HEK293 (cell line): ENCODE measurements around the gene FGF16.

Source experiments
- CTCF ChIA-PET: fragments of 350-600 bp; formaldehyde crosslinking; extraction: SDS; loops from one replicate; lab custom pipeline; 2021; ENCODE audit warnings: antibody characterized with exemption; lab: Yijun Ruan, JAX
- POLR2A ChIA-PET: fragments of 300-600 bp; formaldehyde crosslinking; extraction: SDS; loops from one replicate; lab custom pipeline; 2020; ENCODE audit warnings: antibody characterized with exemption, inconsistent platforms; lab: Yijun Ruan, JAX
- H3K27ac ChIP-seq: fragments of 200-500 bp; sonication (Bioruptor generic); 2 replicates; pipeline ENCODE4 v1.5.1; 2014; ENCODE audit warnings: low read depth, low read length, control low read depth, inconsistent platforms; ENCODE audit errors: extremely low read depth
- H3K36me3 ChIP-seq, 2 experiments: fragments of 200-500 bp in 1 of 2; sonication (Bioruptor generic) in 1 of 2; 1 replicate in 1 of 2; 2 replicates in 1 of 2; pipeline ENCODE4 v1.5.1; 2014 to 2017; ENCODE audit warnings: inconsistent platforms in 2 of 2, low read length in 2 of 2; ENCODE audit not compliant: control insufficient read depth in 2 of 2, insufficient read depth in 1 of 2
- H3K4me1 ChIP-seq: fragments of 200-500 bp; sonication (Bioruptor generic); 2 replicates; pipeline ENCODE4 v1.5.1; 2014; ENCODE audit warnings: mild to moderate bottlenecking, low read length, inconsistent platforms; ENCODE audit not compliant: control insufficient read depth, insufficient read depth
- H3K4me3 ChIP-seq: 2 replicates; pipeline ENCODE4 v1.5.1; 2011; ENCODE audit warnings: low read depth, mild to moderate bottlenecking, control low read depth, low read length, moderate library complexity
- H3K9me3 ChIP-seq: fragments of 200-500 bp; sonication (Bioruptor generic); 2 replicates; pipeline ENCODE4 v1.5.1; 2014; ENCODE audit warnings: low read depth, low read length, inconsistent platforms; ENCODE audit not compliant: control insufficient read depth, insufficient read depth
- GLI2 ChIP-seq: fragments of 450-650 bp; formaldehyde crosslinking; IDR thresholded peaks from 2 replicates; pipeline ENCODE4; 2017; ENCODE audit warnings: missing biosample characterization, missing genetic modification characterization, low read depth, borderline replicate concordance
- GLIS1 ChIP-seq: fragments of 450-650 bp; formaldehyde crosslinking; IDR thresholded peaks from 2 replicates; pipeline ENCODE4 v1.5.1; 2016; ENCODE audit warnings: missing biosample characterization, missing genetic modification characterization
- HOXD13 ChIP-seq: sonication (generic); formaldehyde crosslinking; IDR thresholded peaks from 2 replicates; pipeline ENCODE4 v1.8.0; 2022; ENCODE audit warnings: missing genetic modification reagents, borderline replicate concordance
- KLF10 ChIP-seq: fragments of 450-650 bp; IDR thresholded peaks from 2 replicates; pipeline ENCODE4 v1.5.1; 2018; ENCODE audit warnings: missing biosample characterization, mild to moderate bottlenecking, missing genetic modification characterization
- SALL2 ChIP-seq: fragments of 450-650 bp; formaldehyde crosslinking; IDR thresholded peaks from 2 replicates; pipeline ENCODE4 v1.5.0; 2017; ENCODE audit warnings: missing biosample characterization, mild to moderate bottlenecking, missing genetic modification characterization, borderline replicate concordance
- SETDB1 ChIP-seq: IDR thresholded peaks from one replicate; pipeline ENCODE4 v1.6.1; 2017; ENCODE audit warnings: mild to moderate bottlenecking, low read length, moderate library complexity, mixed read lengths; ENCODE audit not compliant: insufficient read length
- ZNF184 ChIP-seq: fragments of 450-650 bp; IDR thresholded peaks from 2 replicates; pipeline ENCODE4 v1.5.1; 2018; ENCODE audit warnings: missing biosample characterization, mild to moderate bottlenecking, missing genetic modification characterization
- ZNF202 ChIP-seq: fragments of 450-650 bp; formaldehyde crosslinking; IDR thresholded peaks from 2 replicates; pipeline ENCODE4 v1.5.1; 2016; ENCODE audit warnings: missing biosample characterization, missing genetic modification characterization, borderline replicate concordance
- ZNF23 ChIP-seq: fragments of 450-650 bp; formaldehyde crosslinking; IDR thresholded peaks from 2 replicates; pipeline ENCODE4 v1.5.1; 2016; ENCODE audit warnings: missing biosample characterization, missing genetic modification characterization, borderline replicate concordance
- ZNF416 ChIP-seq: fragments of 450-650 bp; formaldehyde crosslinking; IDR thresholded peaks from 2 replicates; pipeline ENCODE4 v1.5.1; 2016; ENCODE audit warnings: missing biosample characterization, missing genetic modification characterization
- ZNF514 ChIP-seq: fragments of 450-650 bp; formaldehyde crosslinking; IDR thresholded peaks from 2 replicates; pipeline ENCODE4 v1.5.1; 2016; ENCODE audit warnings: missing biosample characterization, missing genetic modification characterization
- ZNF549 ChIP-seq: fragments of 450-650 bp; IDR thresholded peaks from 2 replicates; pipeline ENCODE4 v1.5.1; 2018; ENCODE audit warnings: missing biosample characterization, missing genetic modification characterization, mild to moderate bottlenecking, inconsistent platforms, moderate library complexity
- ZNF76 ChIP-seq: fragments of 450-650 bp; formaldehyde crosslinking; IDR thresholded peaks from 2 replicates; pipeline ENCODE4; 2016; ENCODE audit warnings: low read depth, missing biosample characterization, missing genetic modification characterization, borderline replicate concordance
- ZNF777 ChIP-seq: fragments of 450-650 bp; formaldehyde crosslinking; IDR thresholded peaks from 2 replicates; pipeline ENCODE4 v1.5.1; 2017; ENCODE audit warnings: missing biosample characterization, missing genetic modification characterization, borderline replicate concordance
- ZSCAN16 ChIP-seq: fragments of 450-650 bp; formaldehyde crosslinking; IDR thresholded peaks from 2 replicates; pipeline ENCODE4 v1.5.1; 2016; ENCODE audit warnings: missing biosample characterization, missing genetic modification characterization
- ZXDB ChIP-seq: fragments of 450-650 bp; formaldehyde crosslinking; IDR thresholded peaks from 2 replicates; pipeline ENCODE4 v1.5.1; 2016; ENCODE audit warnings: missing biosample characterization, missing genetic modification characterization
- TF ChIP-seq, protein P1 (sequence below): fragments of 450-650 bp; formaldehyde crosslinking; IDR thresholded peaks from 2 replicates; pipeline ENCODE4 v1.5.1; 2016; ENCODE audit warnings: missing biosample characterization, missing genetic modification characterization
- TF ChIP-seq, protein P2 (sequence below): fragments of 450-650 bp; formaldehyde crosslinking; IDR thresholded peaks from 2 replicates; pipeline ENCODE4 v1.5.1; 2017; ENCODE audit warnings: missing biosample characterization, missing genetic modification characterization
- TF ChIP-seq, protein P3 (sequence below): fragments of 450-650 bp; formaldehyde crosslinking; IDR thresholded peaks from 2 replicates; pipeline ENCODE4 v1.5.1; 2016; ENCODE audit warnings: missing biosample characterization, missing genetic modification characterization

Gene FGF16

DNA sequence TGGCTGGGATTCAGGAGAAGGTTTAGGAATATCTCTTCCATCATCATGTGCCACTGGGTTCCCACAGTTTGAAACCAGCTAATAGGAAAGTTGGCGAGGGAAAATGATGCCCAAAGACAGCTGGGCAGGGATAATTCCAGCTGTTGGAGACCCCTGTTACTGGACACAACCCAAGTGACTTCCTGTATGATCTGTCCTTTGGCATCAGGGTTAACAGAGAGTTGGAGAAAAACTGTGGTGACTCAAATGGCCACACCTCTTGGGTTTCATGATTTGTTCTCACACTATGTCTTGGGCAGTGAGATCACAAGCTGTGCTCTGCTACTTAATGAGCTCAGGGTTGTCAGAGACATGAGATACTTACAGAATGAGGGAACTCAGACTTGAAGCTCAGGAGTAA, 3.8 kb downstream of the FGF16 start:
- H3K4me1 ChIP-seq: no peaks in the 10 kb centered on the region
- no peak overlapping the region for H3K27ac ChIP-seq
- CTCF ChIA-PET: interaction anchor here (0.6 kb wide), 2 partner anchors 15 to 997 kb away, joined by 3 to 4 read pairs; no protein-coding TSS in a partner anchor
- POLR2A ChIA-PET: no interaction called here
- H3K9me3 ChIP-seq: no peaks in the 10 kb centered on the region
- no peaks in the 10 kb centered on the region for H3K36me3 ChIP-seq
- no peak overlapping the region for H3K4me3 ChIP-seq
- TF ChIP-seq ZNF514 (no peak), ZNF777 (tag by site-specific recombination) (no peak), ZXDB (tag by site-specific recombination) (no peak)
- TF ChIP-seq, protein P1, sequence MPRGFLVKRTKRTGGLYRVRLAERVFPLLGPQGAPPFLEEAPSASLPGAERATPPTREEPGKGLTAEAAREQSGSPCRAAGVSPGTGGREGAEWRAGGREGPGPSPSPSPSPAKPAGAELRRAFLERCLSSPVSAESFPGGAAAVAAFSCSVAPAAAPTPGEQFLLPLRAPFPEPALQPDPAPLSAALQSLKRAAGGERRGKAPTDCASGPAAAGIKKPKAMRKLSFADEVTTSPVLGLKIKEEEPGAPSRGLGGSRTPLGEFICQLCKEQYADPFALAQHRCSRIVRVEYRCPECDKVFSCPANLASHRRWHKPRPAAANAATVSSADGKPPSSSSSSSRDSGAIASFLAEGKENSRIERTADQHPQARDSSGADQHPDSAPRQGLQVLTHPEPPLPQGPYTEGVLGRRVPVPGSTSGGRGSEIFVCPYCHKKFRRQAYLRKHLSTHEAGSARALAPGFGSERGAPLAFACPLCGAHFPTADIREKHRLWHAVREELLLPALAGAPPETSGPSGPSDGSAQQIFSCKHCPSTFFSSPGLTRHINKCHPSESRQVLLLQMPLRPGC (tag by site-specific recombination): no peak

DNA sequence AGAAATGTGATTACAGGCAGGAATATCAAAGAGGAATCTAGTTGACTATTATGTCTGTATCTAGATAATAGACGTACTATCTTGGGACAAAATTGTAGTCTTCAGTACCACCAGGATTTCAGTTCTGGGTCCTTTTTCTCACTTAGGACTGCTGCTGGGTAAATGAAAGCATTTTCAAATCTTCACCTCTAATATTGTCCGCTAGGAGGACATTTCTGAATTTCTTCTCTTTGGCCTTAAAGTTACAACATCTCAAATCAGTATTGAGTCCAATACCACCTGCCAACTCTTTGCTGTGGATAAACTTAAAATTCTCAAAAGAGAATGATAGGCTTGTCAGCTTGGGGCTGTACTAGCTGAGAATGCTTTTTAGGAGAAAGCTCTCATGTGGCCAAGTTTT, 6.0 kb downstream of the FGF16 start:
- ChIA-PET POLR2A (no interaction called here), CTCF (no interaction called here)
- no peaks in the 10 kb centered on the region for H3K36me3 ChIP-seq
- no peak overlapping the region for H3K27ac ChIP-seq
- H3K4me1 ChIP-seq: no peaks in the 10 kb centered on the region
- TF ChIP-seq ZNF549: no peak
- TF ChIP-seq HOXD13 (CRISPR knock-in tag): no peak
- no peak for TF ChIP-seq GLIS1 (tag by site-specific recombination)
- no peak for TF ChIP-seq ZNF416
- TF ChIP-seq ZNF184 (tag by site-specific recombination): no peak
- no peak for TF ChIP-seq ZNF23 (tag by site-specific recombination)
- no peak for TF ChIP-seq ZNF202 (tag by site-specific recombination)
- no peak for TF ChIP-seq SETDB1
- TF ChIP-seq, protein P2, sequence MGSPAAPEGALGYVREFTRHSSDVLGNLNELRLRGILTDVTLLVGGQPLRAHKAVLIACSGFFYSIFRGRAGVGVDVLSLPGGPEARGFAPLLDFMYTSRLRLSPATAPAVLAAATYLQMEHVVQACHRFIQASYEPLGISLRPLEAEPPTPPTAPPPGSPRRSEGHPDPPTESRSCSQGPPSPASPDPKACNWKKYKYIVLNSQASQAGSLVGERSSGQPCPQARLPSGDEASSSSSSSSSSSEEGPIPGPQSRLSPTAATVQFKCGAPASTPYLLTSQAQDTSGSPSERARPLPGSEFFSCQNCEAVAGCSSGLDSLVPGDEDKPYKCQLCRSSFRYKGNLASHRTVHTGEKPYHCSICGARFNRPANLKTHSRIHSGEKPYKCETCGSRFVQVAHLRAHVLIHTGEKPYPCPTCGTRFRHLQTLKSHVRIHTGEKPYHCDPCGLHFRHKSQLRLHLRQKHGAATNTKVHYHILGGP (tag by site-specific recombination): no peak
- TF ChIP-seq ZNF76 (tag by site-specific recombination): no peak
- TF ChIP-seq, protein P3, sequence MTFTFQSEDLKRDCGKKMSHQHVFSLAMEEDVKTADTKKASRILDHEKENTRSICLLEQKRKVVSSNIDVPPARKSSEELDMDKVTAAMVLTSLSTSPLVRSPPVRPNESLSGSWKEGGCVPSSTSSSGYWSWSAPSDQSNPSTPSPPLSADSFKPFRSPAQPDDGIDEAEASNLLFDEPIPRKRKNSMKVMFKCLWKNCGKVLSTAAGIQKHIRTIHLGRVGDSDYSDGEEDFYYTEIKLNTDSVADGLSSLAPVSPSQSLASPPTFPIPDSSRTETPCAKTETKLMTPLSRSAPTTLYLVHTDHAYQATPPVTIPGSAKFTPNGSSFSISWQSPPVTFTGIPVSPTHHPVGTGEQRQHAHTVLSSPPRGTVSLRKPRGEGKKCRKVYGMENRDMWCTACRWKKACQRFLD (tag by site-specific recombination): no peak
- no peak for TF ChIP-seq SALL2
- H3K4me3 ChIP-seq: no peak overlapping the region
- H3K9me3 ChIP-seq: no peaks in the 10 kb centered on the region

DNA sequence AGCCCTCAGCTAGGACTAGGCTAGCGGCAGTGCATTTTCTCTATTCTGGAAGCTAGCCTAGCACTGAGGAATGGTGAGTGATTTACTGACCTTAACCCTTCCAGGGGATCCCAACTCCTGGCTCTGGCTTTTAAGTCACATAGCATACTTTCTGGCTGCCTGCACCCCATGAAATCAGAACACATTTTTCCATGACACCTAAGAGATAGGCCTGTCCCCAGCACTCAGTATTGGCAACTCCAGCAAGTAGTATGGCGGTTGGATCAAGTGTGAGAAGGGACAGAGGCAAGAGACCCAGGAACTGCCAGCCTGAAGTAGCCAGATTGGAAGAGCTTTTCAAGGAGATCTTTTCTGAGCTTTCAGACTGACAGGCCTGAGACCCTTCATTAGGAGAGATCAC, 8.2 kb downstream of the FGF16 start:
- ChIA-PET CTCF (no interaction called here), POLR2A (interaction anchor here (0.6 kb wide), 1 partner anchor 9 kb away, joined by 3 read pairs; no protein-coding TSS in a partner anchor)
- no peaks in the 10 kb centered on the region for H3K9me3 ChIP-seq
- no peaks in the 10 kb centered on the region for H3K36me3 ChIP-seq
- H3K4me1 ChIP-seq: no peaks in the 10 kb centered on the region
- TF ChIP-seq, protein P3 (tag by site-specific recombination): no peak
- no peak for TF ChIP-seq KLF10 (tag by site-specific recombination)
- no peak for TF ChIP-seq ZSCAN16 (tag by site-specific recombination)
- TF ChIP-seq ZNF184 (tag by site-specific recombination): no peak
- TF ChIP-seq GLI2 (tag by site-specific recombination): no peak
- H3K27ac ChIP-seq: no peak overlapping the region
- no peak overlapping the region for H3K4me3 ChIP-seq
